HCT116 (cell line): Measurements from ENCODE around the gene LDAH. TPM values are rescaled to one million over a fixed set of nuclear protein-coding genes. Genes with fewer than 3 reads are reported as not detected.

Experiments
- ATAC-seq: fragments of 200-7000 bp; cut with Tn5 transposase; 2 replicates; pipeline ENCODE4 v1.9.1; 2020; ENCODE audit warnings: mild to moderate bottlenecking, moderate library complexity
- BruUV-seq: library from RNA; stranded (reverse); fragments of 400-500 nt; replicated peaks from 2 replicates; lab custom pipeline; 2021; lab: Mats Ljungman, UMichigan
- CTCF ChIA-PET: fragments of 300-600 bp; sonication (Branson Sonifier 250); formaldehyde crosslinking; loops from one replicate; lab custom pipeline; 2021; ENCODE audit warnings: antibody characterized with exemption; lab: Charles Lee
- POLR2A ChIA-PET: fragments of 300-600, 350-600 bp; sonication (Branson Sonifier 250); formaldehyde crosslinking; loops from one replicate; lab custom pipeline; 2021; ENCODE audit warnings: antibody characterized with exemption; lab: Charles Lee
- RAD21 ChIA-PET, 2 experiments: fragments of 300-600 bp; sonication (Branson Sonifier 250); formaldehyde crosslinking; loops; one replicate each; lab custom pipeline; 2023; ENCODE audit warnings: low total read pairs in 2 of 2; ENCODE audit not compliant: uncharacterized antibody in 2 of 2, unreplicated experiment in 2 of 2, low non-redundant PET in 1 of 2; lab: Charles Lee
- DNase-seq: peaks from one replicate; pipeline ENCODE4 v3.0.0-alpha.2; 2010; ENCODE audit warnings: low read depth, low spot score
- H2AFZ ChIP-seq: fragments of 200-600 bp; shearing (Covaris generic), sonication (generic); 2 replicates; pipeline ENCODE4 v1.6.1; 2017; ENCODE audit warnings: low read depth, mixed run types, mixed read lengths, antibody characterized with exemption, low read length; ENCODE audit not compliant: poor library complexity, severe bottlenecking
- H3K27ac ChIP-seq: 2 replicates; pipeline ENCODE4 v1.5.1; 2012; ENCODE audit warnings: low read depth, low read length
- H3K27me3 ChIP-seq: fragments of 200-600 bp; sonication (generic); 2 replicates; pipeline ENCODE4 v1.6.1; 2016; ENCODE audit warnings: mixed run types, low read length, mixed read lengths; ENCODE audit not compliant: insufficient read depth
- H3K36me3 ChIP-seq, 2 experiments: fragments of 200-500 bp in 1 of 2; fragments of 200-600 bp in 1 of 2; sonication (Bioruptor generic) in 1 of 2; sonication (generic) in 1 of 2; 2 replicates each; pipeline versions ENCODE4 v1.5.1 to v1.6.1; 2014 to 2016; ENCODE audit warnings: low read length in 2 of 2, inconsistent platforms in 1 of 2, mixed read lengths in 1 of 2, mixed run types in 1 of 2; ENCODE audit not compliant: insufficient read depth in 2 of 2, control insufficient read depth in 1 of 2
- H3K4me1 ChIP-seq, 2 experiments: fragments of 200-600 bp in 1 of 2; sonication (generic) in 1 of 2; 2 replicates each; pipeline versions ENCODE4 v1.5.1 to v1.6.1; 2012 to 2017; ENCODE audit warnings: low read length in 2 of 2, inconsistent platforms in 1 of 2, mild to moderate bottlenecking in 1 of 2, mixed read lengths in 1 of 2, mixed run types in 1 of 2, moderate library complexity in 1 of 2; ENCODE audit not compliant: insufficient read depth in 2 of 2, control insufficient read depth in 1 of 2
- H3K4me2 ChIP-seq: fragments of 200-600 bp; sonication (generic); 2 replicates; pipeline ENCODE4 v1.6.1; 2017; ENCODE audit warnings: mixed run types, low read length, mixed read lengths
- H3K4me3 ChIP-seq, 2 experiments: fragments of 200-600 bp in 1 of 2; sonication (generic) in 1 of 2; replicated peaks in 1 of 2; 2 replicates each; pipeline ENCODE4 v1.5.1; 2011 to 2016; ENCODE audit warnings: low read length in 2 of 2, control low read depth in 1 of 2, low read depth in 1 of 2, mild to moderate bottlenecking in 1 of 2, mixed read lengths in 1 of 2, mixed run types in 1 of 2
- H3K79me2 ChIP-seq: fragments of 200-600 bp; sonication (generic); 2 replicates; pipeline ENCODE4 v1.6.1; 2017; ENCODE audit warnings: mild to moderate bottlenecking, mixed run types, low read length, moderate library complexity, mixed read lengths; ENCODE audit not compliant: insufficient read depth
- H3K9ac ChIP-seq: fragments of 200-600 bp; sonication (generic); 2 replicates; pipeline ENCODE4 v1.6.1; 2016; ENCODE audit warnings: low read length, mixed read lengths
- H3K9me2 ChIP-seq: fragments of 200-600 bp; sonication (generic), shearing (Covaris generic); 2 replicates; pipeline ENCODE4 v1.6.1; 2017; ENCODE audit warnings: mixed run types, mild to moderate bottlenecking, moderate library complexity; ENCODE audit not compliant: insufficient read depth
- H3K9me3 ChIP-seq, 2 experiments: fragments of 200-500 bp in 1 of 2; fragments of 200-600 bp in 1 of 2; sonication (Bioruptor generic) in 1 of 2; sonication (generic) in 1 of 2; 2 replicates each; pipeline ENCODE4 v1.6.1; 2014 to 2017; ENCODE audit warnings: low read length in 2 of 2, mixed read lengths in 2 of 2, inconsistent platforms in 1 of 2, low read depth in 1 of 2, mild to moderate bottlenecking in 1 of 2, mixed run types in 1 of 2, moderate library complexity in 1 of 2; ENCODE audit not compliant: control insufficient read depth in 1 of 2, insufficient read depth in 1 of 2
- H4K20me1 ChIP-seq: fragments of 200-600 bp; sonication (generic), shearing (Covaris generic); 2 replicates; pipeline ENCODE4 v1.6.1; 2017; ENCODE audit warnings: mixed run types, mild to moderate bottlenecking, moderate library complexity; ENCODE audit not compliant: insufficient read depth
- CBX3 ChIP-seq: IDR thresholded peaks from 2 replicates; pipeline ENCODE4 v1.6.1; 2012; ENCODE audit warnings: low read depth
- EGR1 ChIP-seq: IDR thresholded peaks from 2 replicates; pipeline ENCODE4 v1.6.1; 2012; ENCODE audit warnings: low read depth
- EZH2 ChIP-seq: fragments of 200-600 bp; sonication (generic); IDR thresholded peaks from 2 replicates; pipeline ENCODE4 v1.6.1; 2017; ENCODE audit warnings: antibody characterized with exemption, mixed run types
- FOSL1 ChIP-seq: IDR thresholded peaks from 2 replicates; pipeline ENCODE4 v1.6.1; 2012; ENCODE audit warnings: low read depth
- JUND ChIP-seq: IDR thresholded peaks from 2 replicates; pipeline ENCODE4 v1.6.1; 2012
- MAX ChIP-seq: IDR thresholded peaks from 2 replicates; pipeline ENCODE4 v1.6.1; 2012
- REST ChIP-seq: IDR thresholded peaks from 2 replicates; pipeline ENCODE4 v1.6.1; 2012; ENCODE audit warnings: low read depth
- SP1 ChIP-seq: IDR thresholded peaks from 2 replicates; pipeline ENCODE4 v1.6.1; 2012; ENCODE audit warnings: low read depth
- SRF ChIP-seq: IDR thresholded peaks from 2 replicates; pipeline ENCODE4 v1.6.1; 2012; ENCODE audit warnings: low read depth
- ZBTB33 ChIP-seq: IDR thresholded peaks from 2 replicates; pipeline ENCODE4 v1.6.1; 2011; ENCODE audit warnings: mild to moderate bottlenecking, low read length, moderate library complexity; ENCODE audit not compliant: insufficient replicate concordance; ENCODE audit errors: extremely low read depth
- intact Hi-C: fragments of 100-400 bp; cut with micrococcal nuclease; formaldehyde crosslinking; loops from 2 replicates; pipeline ENCODE4 v1.10.0; 2022
- total RNA-seq: library from RNA; stranded (reverse); gene quantifications from one replicate; pipeline ENCODE4 v1.2.1, GENCODE V29; 2021; ENCODE audit not compliant: unreplicated experiment

Gene LDAH
- total RNA-seq, 1 experiment from 2014 or later, result 25.7 TPM

- no peak overlapping the region for H3K9ac ChIP-seq
- ATAC-seq, result no peak
- peaks cover 0 to 3% of the 10 kb centered on the region in 2 experiments; a peak in 1 of 4 replicates for H3K36me3 ChIP-seq
- no peaks in the 10 kb centered on the region for H3K9me2 ChIP-seq
- H3K4me1 ChIP-seq, result peaks cover 5 to 18% of the 10 kb centered on the region in 2 experiments
- H3K27me3 ChIP-seq, result no peaks in the 10 kb centered on the region
- no peak overlapping the region for H2AFZ ChIP-seq
- H3K9me3 ChIP-seq, result no peaks in the 10 kb centered on the region
- ChIA-PET CTCF (no interaction called here), POLR2A (no interaction called here), RAD21 (no interaction called here)
- no peak for DNase-seq
- no peak overlapping the region for H3K4me2 ChIP-seq
- TF ChIP-seq FOSL1 (no peak), JUND (no peak), MAX (no peak), SRF (no peak), REST (no peak), SP1 (no peak), EZH2 (no peak), CBX3 (no peak), EGR1 (no peak), ZBTB33 (no peak)
- TF ChIP-seq, all 23 proteins: peak for 0
- no TSS peak for BruUV-seq
- Histone ChIP-seq H3K4me3 (no peak overlapping the region), H4K20me1 (no peaks in the 10 kb centered on the region), H3K27ac (no peak overlapping the region), H3K79me2 (no peaks in the 10 kb centered on the region)
- intact Hi-C loops, result no loop called here
These were observed 174.7 kb downstream of the LDAH start for GRCh38 chr2:20648206-20648605.
